GM12878 (cell line): ENCODE measurements around the gene SEMA4C. TPM values are rescaled to one million over a fixed set of nuclear protein-coding genes. Genes with fewer than 3 reads are reported as not detected.
A peak's percentile ranks its signal among the peaks of the same experiment; 100 is the strongest.

ENCODE experiments used
- CREM ChIP-seq: IDR thresholded peaks from 2 replicates; pipeline ENCODE4 v1.6.1; 2014; ENCODE audit warnings: antibody characterized with exemption, low read depth
- FOXM1 ChIP-seq: IDR thresholded peaks from 2 replicates; pipeline ENCODE4 v1.6.1; 2012; ENCODE audit warnings: low read depth, mild to moderate bottlenecking, inconsistent platforms, low read length, moderate library complexity
- JUNB ChIP-seq: IDR thresholded peaks from 2 replicates; pipeline ENCODE4 v1.6.1; 2016; ENCODE audit warnings: antibody characterized with exemption, mild to moderate bottlenecking
- SPI1 ChIP-seq: IDR thresholded peaks from 2 replicates; pipeline ENCODE4 v1.6.1; 2011; ENCODE audit warnings: low read depth, mild to moderate bottlenecking, low read length, moderate library complexity, borderline replicate concordance; ENCODE audit not compliant: insufficient read depth
- polyA plus RNA-seq, 11 experiments: library from polyadenylated mRNA; depleted of rRNA in 4 of 11; unstranded in 6 of 11; stranded (reverse) in 5 of 11; fragments of >200 nt; fragmentation: Nextera tagmentation in 4 of 11; fragmentation: Illumina TruSeq in 1 of 11; extraction: Ambion mirVana in 4 of 11; extraction: Trizol in 1 of 11; gene quantifications; 1 replicate in 1 of 11; 2 replicates in 10 of 11; pipeline versions ENCODE4 v1.2.1 to v1.2.3, GENCODE V29; 2011 to 2016; ENCODE audit warnings: inconsistent platforms in 2 of 11, missing spikeins in 2 of 11, low read depth in 1 of 11
- total RNA-seq, 4 experiments: library from RNA; depleted of rRNA in 3 of 4; stranded (reverse); fragments of >200 nt in 3 of 4; fragmentation: Illumina TruSeq in 1 of 4; extraction: Trizol in 1 of 4; gene quantifications; 2 replicates each; pipeline versions ENCODE4 v1.2.1 to v1.2.3, GENCODE V29; 2013 to 2021
- TF ChIP-seq, protein P1 (sequence below): fragments of 450-650 bp; IDR thresholded peaks from 2 replicates; pipeline ENCODE4 v1.6.1; 2016; ENCODE audit warnings: mild to moderate bottlenecking, moderate library complexity, borderline replicate concordance
- TF ChIP-seq, protein P2 (sequence below): IDR thresholded peaks from 2 replicates; pipeline ENCODE4 v1.6.1; 2012; ENCODE audit warnings: low read depth, low read length, improper control_type of control experiment

SEMA4C gene
- total and polyA plus RNA-seq, 10 of the 15 experiments (the other 5 are each of a cell fraction or from before 2014, with no cell fraction given) = 0.06 to 21.6 (median 6.8) TPM

DNA sequence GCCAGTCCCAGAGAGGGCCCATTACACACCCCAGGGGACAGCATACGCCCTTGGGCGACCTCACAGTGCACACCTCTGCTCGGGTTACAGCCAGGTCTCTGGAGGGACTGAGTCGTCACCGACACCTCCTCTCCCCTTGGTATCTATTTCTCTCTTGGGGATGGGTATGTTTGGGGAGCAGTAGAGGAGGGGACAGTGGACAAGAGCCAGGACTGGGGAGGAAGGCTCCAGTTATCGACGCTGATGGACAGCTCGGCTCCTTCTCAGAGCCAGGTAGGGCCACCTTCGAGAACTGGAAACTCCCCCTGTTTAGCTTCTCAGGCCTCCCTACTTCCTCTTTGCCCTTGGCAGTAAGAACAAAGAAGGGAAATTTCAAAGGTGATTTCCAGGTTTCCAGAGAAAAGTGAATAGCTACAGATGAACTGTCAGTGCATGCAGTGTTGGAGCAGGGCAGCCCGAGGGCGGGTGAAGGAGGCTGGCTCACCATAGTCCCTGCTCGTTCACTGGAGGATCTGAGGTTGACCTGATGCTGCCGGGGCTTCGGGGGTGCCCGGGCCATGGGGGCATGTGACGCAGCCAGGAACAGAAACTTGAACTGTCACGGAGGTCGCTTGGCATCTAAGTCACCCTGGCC, 4.4 kb upstream of the SEMA4C start (continued):
- TF ChIP-seq, protein P1, sequence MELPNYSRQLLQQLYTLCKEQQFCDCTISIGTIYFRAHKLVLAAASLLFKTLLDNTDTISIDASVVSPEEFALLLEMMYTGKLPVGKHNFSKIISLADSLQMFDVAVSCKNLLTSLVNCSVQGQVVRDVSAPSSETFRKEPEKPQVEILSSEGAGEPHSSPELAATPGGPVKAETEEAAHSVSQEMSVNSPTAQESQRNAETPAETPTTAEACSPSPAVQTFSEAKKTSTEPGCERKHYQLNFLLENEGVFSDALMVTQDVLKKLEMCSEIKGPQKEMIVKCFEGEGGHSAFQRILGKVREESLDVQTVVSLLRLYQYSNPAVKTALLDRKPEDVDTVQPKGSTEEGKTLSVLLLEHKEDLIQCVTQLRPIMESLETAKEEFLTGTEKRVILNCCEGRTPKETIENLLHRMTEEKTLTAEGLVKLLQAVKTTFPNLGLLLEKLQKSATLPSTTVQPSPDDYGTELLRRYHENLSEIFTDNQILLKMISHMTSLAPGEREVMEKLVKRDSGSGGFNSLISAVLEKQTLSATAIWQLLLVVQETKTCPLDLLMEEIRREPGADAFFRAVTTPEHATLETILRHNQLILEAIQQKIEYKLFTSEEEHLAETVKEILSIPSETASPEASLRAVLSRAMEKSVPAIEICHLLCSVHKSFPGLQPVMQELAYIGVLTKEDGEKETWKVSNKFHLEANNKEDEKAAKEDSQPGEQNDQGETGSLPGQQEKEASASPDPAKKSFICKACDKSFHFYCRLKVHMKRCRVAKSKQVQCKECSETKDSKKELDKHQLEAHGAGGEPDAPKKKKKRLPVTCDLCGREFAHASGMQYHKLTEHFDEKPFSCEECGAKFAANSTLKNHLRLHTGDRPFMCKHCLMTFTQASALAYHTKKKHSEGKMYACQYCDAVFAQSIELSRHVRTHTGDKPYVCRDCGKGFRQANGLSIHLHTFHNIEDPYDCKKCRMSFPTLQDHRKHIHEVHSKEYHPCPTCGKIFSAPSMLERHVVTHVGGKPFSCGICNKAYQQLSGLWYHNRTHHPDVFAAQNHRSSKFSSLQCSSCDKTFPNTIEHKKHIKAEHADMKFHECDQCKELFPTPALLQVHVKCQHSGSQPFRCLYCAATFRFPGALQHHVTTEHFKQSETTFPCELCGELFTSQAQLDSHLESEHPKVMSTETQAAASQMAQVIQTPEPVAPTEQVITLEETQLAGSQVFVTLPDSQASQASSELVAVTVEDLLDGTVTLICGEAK = no peak
- TF ChIP-seq CREM (0 out of 2 replicates have a peak, but pooled peaks have one; percentile 5), SPI1 (peak; percentile 72), JUNB (no peak), FOXM1 (0 out of 2 replicates have a peak, but pooled peaks have one; percentile 22)
- TF ChIP-seq, protein P2, sequence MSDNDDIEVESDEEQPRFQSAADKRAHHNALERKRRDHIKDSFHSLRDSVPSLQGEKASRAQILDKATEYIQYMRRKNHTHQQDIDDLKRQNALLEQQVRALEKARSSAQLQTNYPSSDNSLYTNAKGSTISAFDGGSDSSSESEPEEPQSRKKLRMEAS = no peak
- TF ChIP-seq, all 136 proteins: peak for 35
